MM.1S (cell line): Measurements from ENCODE around the gene KCNJ2.

Experiments used
- CTCF ChIP-seq: fragments of 300-600 bp; sonication (generic); IDR thresholded peaks from 2 replicates; pipeline ENCODE4 v1.5.1; 2016; ENCODE audit warnings: antibody characterized with exemption, low read length, mixed read lengths
- EZH2phosphoT487 ChIP-seq: fragments of 300-600 bp; sonication (generic); IDR thresholded peaks from 2 replicates; pipeline ENCODE4 v1.6.1; 2018; ENCODE audit warnings: antibody characterized with exemption, low read length

- no peak for TF ChIP-seq CTCF
- no peak for TF ChIP-seq EZH2phosphoT487
These were observed 12.2 kb upstream of the KCNJ2 start for GRCh38 chr17:70157151-70157550.
